Lower leg skin (tissue), 3 donors: Measurements from ENCODE around the gene CLMN.

Experiments
- POLR2A ChIP-seq, 2 donors: fragments of 450-650 bp; IDR thresholded peaks; one replicate each; pipeline ENCODE4 v1.6.1; 2016 to 2017; ENCODE audit warnings: antibody characterized with exemption in 2 of 2, mild to moderate bottlenecking in 1 of 2, moderate library complexity in 1 of 2
- TF ChIP-seq, protein P1 (sequence below), 3 donors: fragments of 450-650 bp; IDR thresholded peaks; one replicate each; pipeline ENCODE4 v1.5.1; 2016; ENCODE audit warnings: antibody characterized with exemption in 3 of 3, mild to moderate bottlenecking in 3 of 3, moderate library complexity in 2 of 3

DNA sequence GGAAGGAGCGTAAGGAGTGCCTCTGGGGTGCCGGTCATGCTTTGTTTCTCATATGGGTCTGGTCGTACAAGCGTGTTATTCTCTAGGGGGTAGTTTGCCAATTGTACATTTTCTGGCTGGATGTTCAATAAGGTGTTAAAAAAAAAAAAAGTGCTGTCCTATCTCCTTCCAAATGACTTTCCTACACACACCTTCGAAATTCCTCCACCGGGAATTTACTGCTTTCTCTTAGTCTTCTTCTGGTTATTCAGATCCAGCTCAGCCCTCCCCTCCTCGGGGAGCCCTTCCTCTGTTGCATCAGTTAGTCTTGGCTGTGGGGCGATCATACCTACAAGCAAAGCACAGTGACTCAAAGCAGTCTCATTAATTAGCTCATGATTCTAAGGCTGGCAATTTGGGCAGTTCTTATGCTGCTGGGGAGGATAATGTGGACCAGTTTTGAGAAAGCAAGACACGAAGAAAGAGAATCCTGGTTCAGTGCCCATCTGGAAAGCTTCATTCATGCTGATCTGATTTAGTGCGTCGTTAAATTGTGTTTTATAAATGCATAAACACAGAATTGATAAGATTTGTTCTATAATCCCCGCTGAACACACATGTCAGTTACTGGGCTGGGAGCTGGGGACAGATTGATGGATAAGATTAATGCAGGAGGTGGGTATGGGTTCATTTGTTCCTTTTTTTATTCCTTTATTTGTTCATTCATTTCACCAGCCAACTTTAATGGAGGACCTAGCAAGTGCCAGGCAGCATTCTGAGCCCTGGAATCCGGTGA, 9.2 kb upstream of the CLMN start:
- TF ChIP-seq, protein P1, sequence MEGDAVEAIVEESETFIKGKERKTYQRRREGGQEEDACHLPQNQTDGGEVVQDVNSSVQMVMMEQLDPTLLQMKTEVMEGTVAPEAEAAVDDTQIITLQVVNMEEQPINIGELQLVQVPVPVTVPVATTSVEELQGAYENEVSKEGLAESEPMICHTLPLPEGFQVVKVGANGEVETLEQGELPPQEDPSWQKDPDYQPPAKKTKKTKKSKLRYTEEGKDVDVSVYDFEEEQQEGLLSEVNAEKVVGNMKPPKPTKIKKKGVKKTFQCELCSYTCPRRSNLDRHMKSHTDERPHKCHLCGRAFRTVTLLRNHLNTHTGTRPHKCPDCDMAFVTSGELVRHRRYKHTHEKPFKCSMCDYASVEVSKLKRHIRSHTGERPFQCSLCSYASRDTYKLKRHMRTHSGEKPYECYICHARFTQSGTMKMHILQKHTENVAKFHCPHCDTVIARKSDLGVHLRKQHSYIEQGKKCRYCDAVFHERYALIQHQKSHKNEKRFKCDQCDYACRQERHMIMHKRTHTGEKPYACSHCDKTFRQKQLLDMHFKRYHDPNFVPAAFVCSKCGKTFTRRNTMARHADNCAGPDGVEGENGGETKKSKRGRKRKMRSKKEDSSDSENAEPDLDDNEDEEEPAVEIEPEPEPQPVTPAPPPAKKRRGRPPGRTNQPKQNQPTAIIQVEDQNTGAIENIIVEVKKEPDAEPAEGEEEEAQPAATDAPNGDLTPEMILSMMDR (IDR thresholded peaks at IDR 0.05): no peak
- no peak for TF ChIP-seq POLR2A (IDR thresholded peaks at IDR 0.05)
